ENCODE measurements around the gene OPN4. TPM values are rescaled to one million over a fixed set of nuclear protein-coding genes. Genes with fewer than 3 reads are reported as not detected.

Gene OPN4
- total and polyA plus RNA-seq, 2 donors (not counting 3 experiments of a cell fraction or from before 2014, with no cell fraction given) = not detected

- Histone ChIP-seq H3K4me2 (ENCODE audit: insufficient read depth, low read length) (no peak overlapping the region), H4K20me1 (replicated peaks; ENCODE audit: control insufficient read depth, extremely low read depth, insufficient read depth, low read length) (no peaks in the 10 kb centered on the region), H3K4me1 (ENCODE audit: control insufficient read depth, extremely low read depth, insufficient read depth, low read length) (no peaks in the 10 kb centered on the region), H3K27me3 (ENCODE audit: control insufficient read depth in 2 of 2, insufficient read depth in 2 of 2, low read length in 2 of 2) (no peaks in the 10 kb centered on the region), H3K79me2 (ENCODE audit: control insufficient read depth, insufficient read depth, low read length) (no peaks in the 10 kb centered on the region), H3K9ac (replicated peaks; ENCODE audit: extremely low read depth, insufficient read depth, low read length) (no peak overlapping the region), H3K36me3 (ENCODE audit: control insufficient read depth in 2 of 2, extremely low read depth in 1 of 2, insufficient read depth in 2 of 2, low read length in 2 of 2) (no peaks in the 10 kb centered on the region), H3K9me3 (replicated peaks; ENCODE audit: control insufficient read depth, insufficient read depth, low read length) (no peaks in the 10 kb centered on the region), H3K27ac (ENCODE audit: insufficient read depth, low read depth, low read length) (no peak overlapping the region), H3K4me3 (replicated peaks in 1 of 3; ENCODE audit: insufficient read depth in 1 of 3, low read depth in 1 of 3, low read length in 3 of 3) (no peak overlapping the region), H3K9me1 (replicated peaks; ENCODE audit: control insufficient read depth, extremely low read depth, insufficient read depth, low read length) (no peaks in the 10 kb centered on the region), H2AFZ (ENCODE audit: low read depth, low read length) (no peak overlapping the region)
- POLR2A ChIA-PET = interaction anchor here (0.6 kb wide), 1 partner anchor 27 kb away, joined by 4 read pairs; no protein-coding TSS in a partner anchor
- dilution Hi-C loops (cut with MboI; ENCODE audit: extremely low pct_ligation_motif_present, low sequenced_read_pairs) = no loop called here
- TF ChIP-seq GATA2 (IDR thresholded peaks at IDR 0.05; ENCODE audit: insufficient read depth, insufficient read length, low read depth, low read length) (no peak), POLR2A (IDR thresholded peaks at IDR 0.05; ENCODE audit: low read depth, low read length) (no peak), MAX (IDR thresholded peaks at IDR 0.05; ENCODE audit: insufficient read depth, insufficient read length) (no peak), MYC (IDR thresholded peaks at IDR 0.05; ENCODE audit: low read depth, low read length) (no peak), CTCF (IDR thresholded peaks at IDR 0.05; ENCODE audit: extremely low read depth in 1 of 2, insufficient read depth in 1 of 2, low read depth in 1 of 2, low read length in 2 of 2) (no peak), EZH2 (IDR thresholded peaks at IDR 0.05; ENCODE audit: borderline replicate concordance, low read depth, low read length, severe bottlenecking) (no peak), JUN (IDR thresholded peaks at IDR 0.05; ENCODE audit: borderline replicate concordance, insufficient read depth, insufficient read length, low read depth) (no peak), FOS (IDR thresholded peaks at IDR 0.05; ENCODE audit: borderline replicate concordance, insufficient read depth, low read length) (no peak), POLR2AphosphoS5 (IDR thresholded peaks at IDR 0.05; ENCODE audit: insufficient read depth, low read depth, low read length) (no peak)
- CTCF ChIA-PET = interaction anchor here (0.6 to 1.2 kb wide), 2 partner anchors 29 to 127 kb away, joined by 3 read pairs; no protein-coding TSS in a partner anchor
- DNase-seq (ENCODE audit: low read depth, low spot score) (no peak), FAIRE-seq (no peak)
- no TSS peak for BruUV-seq (replicated peaks)
- intact Hi-C loops (cut with micrococcal nuclease) = no loop called here
Observed at GRCh38 chr10:86664341-86665217, 10.2 kb downstream of the OPN4 start.

Data from endothelial cell of umbilical vein (primary cell).